Gastrocnemius medialis (tissue), 4 donors: ENCODE results near the gene WSCD2.

Experiments used
- POLR2A ChIP-seq, 2 donors: fragments of 450-650 bp; IDR thresholded peaks; one replicate each; pipeline ENCODE4 v1.6.1; 2017; ENCODE audit warnings: antibody characterized with exemption in 2 of 2, mild to moderate bottlenecking in 2 of 2, moderate library complexity in 2 of 2
- TF ChIP-seq, protein P1 (sequence below), 5 experiments: fragments of 450-650 bp in 3 of 5; fragments of 200-600 bp in 2 of 5; sonication (generic) in 2 of 5; IDR thresholded peaks in 4 of 5; conservative IDR thresholded peaks in 1 of 5; 1 replicate in 4 of 5; 2 replicates in 1 of 5; pipeline ENCODE4 v1.5.1; 2016 to 2019; ENCODE audit warnings: antibody characterized with exemption in 5 of 5, mild to moderate bottlenecking in 3 of 5, moderate library complexity in 3 of 5

DNA sequence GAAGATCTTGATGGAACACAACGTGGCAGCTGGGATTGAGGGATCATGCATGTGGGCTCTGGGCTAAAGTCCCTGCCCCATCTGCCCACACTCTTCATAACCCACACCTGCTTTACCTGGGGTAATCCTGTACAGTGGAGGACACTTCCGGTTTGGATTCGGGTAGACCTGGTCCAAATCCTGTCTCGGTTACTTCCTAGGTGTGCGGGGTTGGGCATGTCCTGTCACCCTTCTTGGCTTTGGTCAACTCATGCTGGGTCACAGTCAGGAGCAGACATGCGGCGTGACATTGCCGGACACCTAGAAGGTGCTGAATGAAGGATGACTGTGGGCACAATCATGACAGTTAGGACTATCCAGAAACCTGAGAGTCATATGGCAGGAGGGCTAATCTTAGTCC, 30.7 kb upstream of the WSCD2 start:
- TF ChIP-seq, protein P1, sequence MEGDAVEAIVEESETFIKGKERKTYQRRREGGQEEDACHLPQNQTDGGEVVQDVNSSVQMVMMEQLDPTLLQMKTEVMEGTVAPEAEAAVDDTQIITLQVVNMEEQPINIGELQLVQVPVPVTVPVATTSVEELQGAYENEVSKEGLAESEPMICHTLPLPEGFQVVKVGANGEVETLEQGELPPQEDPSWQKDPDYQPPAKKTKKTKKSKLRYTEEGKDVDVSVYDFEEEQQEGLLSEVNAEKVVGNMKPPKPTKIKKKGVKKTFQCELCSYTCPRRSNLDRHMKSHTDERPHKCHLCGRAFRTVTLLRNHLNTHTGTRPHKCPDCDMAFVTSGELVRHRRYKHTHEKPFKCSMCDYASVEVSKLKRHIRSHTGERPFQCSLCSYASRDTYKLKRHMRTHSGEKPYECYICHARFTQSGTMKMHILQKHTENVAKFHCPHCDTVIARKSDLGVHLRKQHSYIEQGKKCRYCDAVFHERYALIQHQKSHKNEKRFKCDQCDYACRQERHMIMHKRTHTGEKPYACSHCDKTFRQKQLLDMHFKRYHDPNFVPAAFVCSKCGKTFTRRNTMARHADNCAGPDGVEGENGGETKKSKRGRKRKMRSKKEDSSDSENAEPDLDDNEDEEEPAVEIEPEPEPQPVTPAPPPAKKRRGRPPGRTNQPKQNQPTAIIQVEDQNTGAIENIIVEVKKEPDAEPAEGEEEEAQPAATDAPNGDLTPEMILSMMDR (IDR thresholded peaks at IDR 0.05 in 4 of 5, conservative IDR thresholded peaks at IDR 0.05 in 1 of 5), result no peak
- TF ChIP-seq POLR2A (IDR thresholded peaks at IDR 0.05), result no peak
